EH (cell line): ENCODE data around the gene CHMP6.
"Not testable (repeated sequence)": the region's sequence is repeated elsewhere in the genome, so short reads cannot be mapped to it uniquely, and the experiment has no call there.

ENCODE experiments used
- DNase-seq: peaks from one replicate; pipeline ENCODE4 v3.0.0-alpha.2; 2015; ENCODE audit warnings: low read depth

Gene CHMP6

DNA sequence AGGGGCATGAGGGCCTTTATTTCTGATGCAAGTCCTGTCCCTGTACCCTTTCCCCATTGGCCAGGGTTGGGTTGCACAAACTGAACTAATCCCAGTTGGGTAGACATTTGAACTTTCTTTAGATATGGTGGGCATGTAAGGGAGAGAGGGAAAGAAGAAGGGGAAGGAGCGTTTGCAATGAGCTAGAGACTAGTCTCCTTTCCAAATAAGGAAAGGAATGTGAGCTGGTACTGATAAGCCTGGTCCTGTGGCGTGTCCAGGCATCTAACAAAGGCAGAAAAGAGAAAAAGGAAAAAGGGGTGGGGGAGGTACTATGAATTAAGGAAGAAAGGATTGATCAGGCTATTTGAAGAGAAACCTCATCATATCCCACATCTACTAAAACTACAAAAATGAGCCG lies 20.3 kb downstream of the CHMP6 start:
- peak; percentile 35 for DNase-seq

- DNase-seq: no peak
Measured at GRCh38 chr17:81012574-81013447, 21.2 kb downstream of the CHMP6 start.

GRCh38 chr17:81013642-81014041 lies 22.0 kb downstream of the CHMP6 start:
- no peak for DNase-seq

DNA sequence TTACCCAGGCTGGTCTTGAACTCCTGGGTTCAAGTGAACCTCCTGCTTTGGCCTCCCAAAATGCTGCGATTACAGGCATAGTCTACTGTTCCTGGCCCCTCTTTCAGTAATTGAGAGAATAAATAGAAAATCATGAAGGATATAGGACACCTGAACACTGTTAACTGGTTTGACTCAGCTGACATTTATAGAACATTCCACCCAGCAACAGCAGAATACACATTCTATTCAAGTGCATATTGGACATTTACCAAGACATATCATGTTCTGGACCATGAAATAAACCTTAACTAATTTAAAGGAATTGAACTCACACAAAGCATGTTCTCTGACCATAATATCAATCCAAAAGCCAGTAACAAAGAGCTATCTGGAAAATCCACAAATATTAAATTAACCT lies 23.5 kb downstream of the CHMP6 start:
- no peak for DNase-seq

- DNase-seq: no peak
Measured at GRCh38 chr17:81016575-81016974, 24.9 kb downstream of the CHMP6 start.

- DNase-seq: not testable (repeated sequence)
Measured at GRCh38 chr17:81017330-81017729, 25.7 kb downstream of the CHMP6 start.

- peak; percentile 74 for DNase-seq
Measured at GRCh38 chr17:81018044-81018802, 26.6 kb downstream of the CHMP6 start.

GRCh38 chr17:81019563-81020442 lies 28.2 kb downstream of the CHMP6 start:
- DNase-seq: no peak

GRCh38 chr17:81020443-81020766 lies 28.8 kb downstream of the CHMP6 start:
- DNase-seq: no peak

DNA sequence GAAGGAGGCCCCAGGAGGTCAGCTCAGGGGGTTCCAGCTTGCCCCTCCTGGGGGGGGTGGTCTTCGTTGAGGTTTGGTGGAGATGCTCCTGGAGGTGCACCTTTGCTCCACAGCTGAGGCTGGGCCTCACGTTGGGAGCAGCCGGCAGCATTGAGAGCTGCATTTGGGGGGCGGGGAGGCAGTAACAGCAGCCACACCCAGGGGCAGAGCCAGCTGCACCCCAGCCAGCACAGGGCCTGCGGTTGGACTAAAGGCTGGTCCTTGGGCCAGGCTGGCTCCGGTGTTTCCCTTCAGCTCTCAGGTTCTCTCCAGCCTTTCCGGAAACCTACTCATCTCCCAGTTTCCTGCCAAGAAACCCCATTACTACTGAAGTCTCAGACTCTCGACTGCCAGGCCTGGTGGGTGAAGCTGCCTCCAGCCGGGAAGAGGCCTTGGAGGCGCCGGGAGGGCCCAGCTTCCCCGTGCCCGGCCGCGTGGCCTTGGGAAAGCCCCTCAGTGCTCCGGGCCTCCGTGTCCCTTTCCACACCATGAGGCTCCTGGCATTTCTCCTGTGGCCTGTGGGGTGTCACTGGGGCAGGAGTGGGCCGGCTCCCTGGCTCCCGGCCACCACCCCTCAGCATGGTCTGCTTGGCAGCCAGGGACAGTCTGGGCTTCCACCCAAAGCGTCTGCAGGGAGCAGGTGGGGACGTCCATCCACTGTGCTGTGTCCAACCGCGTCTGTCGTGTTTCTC lies 29.3 kb downstream of the CHMP6 start:
- no peak for DNase-seq

DNA sequence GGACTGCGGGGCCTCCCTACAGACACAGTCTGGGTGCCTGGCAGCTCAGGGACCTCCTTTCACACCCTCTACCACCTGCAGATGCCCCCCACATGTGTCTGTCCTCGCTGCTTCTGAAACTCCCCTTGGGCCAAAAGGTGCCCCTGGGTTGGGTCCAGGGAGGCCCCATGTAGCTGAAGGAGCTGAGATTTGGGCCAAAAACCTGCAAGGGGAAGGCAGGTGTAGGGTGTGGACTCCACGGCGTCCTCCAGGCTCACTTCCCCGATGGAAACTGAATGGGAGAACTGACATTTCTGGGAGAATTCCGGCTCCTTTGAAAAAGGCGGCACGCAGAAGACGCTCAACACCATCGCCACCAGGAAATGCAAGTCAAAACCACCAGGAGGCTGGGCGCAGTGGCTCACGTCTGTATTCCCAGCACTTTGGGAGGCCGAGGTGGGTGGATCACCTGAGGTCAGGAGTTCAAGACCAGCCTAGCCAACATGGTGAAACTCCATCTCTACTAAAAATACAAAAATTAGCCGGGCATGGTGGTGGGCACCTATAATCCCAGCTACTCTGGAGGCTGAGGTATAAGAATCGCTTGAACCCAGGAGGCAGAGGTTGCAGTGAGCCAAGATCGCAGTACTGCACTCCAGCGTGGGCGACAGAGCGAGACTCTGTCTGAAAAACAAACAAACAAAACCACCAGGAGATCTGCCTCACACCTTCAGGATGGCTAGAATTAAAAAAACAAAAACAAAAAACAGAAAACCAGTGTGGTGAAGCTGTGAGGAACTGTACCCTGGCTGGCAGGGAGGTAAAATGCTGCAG lies 30.1 kb downstream of the CHMP6 start:
- DNase-seq: no peak

DNA sequence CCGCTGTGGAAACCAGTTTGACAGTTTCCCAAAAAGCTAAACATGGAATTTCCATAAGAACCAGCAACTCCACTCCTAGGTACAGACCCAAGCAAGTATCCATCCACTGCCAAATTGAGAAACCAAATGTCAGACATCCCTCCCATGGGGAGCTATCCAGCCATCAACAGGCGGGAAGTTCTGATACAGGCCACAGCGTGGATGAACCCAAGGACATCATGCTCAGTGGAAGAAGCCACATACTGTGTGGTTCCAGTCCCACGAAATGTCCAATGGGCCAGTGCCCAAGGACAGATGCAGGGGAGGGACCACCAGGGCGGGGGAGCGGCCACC lies 30.7 kb downstream of the CHMP6 start:
- DNase-seq: no peak

DNA sequence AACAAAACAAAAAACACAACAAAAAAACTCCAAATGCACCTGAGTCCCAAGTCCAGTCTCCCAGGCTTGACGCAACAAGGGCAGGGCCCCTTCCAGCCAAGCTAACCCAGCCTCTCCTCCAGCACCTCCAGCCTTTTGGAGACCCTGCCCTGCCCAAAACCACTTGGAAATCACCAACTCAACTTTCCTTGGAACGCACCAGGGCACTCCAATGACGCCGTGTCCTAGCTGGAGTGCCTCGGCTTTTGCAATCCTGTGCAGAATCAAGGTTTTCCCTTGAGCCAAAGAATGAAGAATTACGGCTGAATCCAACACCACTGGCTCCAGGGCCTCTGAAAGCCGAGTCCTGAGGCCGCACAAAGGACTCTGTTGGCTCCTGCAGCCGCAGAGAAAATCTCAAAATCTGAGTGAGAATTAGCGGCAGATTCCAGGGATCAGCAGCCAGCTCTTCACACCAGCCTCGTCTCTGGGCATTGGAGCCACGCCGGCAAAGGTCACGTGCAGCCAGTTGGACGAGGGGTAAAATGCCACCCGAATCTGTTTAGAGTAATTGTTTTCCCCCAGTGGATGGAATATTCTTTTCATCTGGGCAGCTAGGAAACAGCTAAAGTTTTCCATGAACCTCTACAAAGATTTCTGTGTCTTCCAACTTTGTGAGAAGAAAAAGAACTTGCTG lies 33.6 kb downstream of the CHMP6 start:
- no peak for DNase-seq

DNA sequence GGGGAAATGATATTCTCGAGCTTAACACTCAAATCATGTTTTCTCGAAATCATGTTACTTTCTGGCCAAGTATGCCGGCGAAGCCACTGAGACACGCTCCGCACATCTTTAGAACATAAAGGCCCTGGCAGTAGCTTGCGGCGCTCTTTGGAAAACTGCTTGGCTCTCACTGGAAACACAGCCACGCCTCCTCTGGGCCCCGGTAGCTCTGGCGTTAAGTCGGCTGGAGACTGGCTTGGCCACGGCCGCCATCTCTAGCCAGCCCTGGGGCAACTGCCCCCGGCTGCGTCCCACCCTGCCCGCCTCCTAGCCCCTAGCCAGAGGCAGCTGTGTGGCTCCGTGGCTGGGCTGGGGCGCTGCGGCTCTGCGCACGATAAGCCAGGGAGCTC lies 34.1 kb downstream of the CHMP6 start:
- DNase-seq: peak; percentile 32

DNA sequence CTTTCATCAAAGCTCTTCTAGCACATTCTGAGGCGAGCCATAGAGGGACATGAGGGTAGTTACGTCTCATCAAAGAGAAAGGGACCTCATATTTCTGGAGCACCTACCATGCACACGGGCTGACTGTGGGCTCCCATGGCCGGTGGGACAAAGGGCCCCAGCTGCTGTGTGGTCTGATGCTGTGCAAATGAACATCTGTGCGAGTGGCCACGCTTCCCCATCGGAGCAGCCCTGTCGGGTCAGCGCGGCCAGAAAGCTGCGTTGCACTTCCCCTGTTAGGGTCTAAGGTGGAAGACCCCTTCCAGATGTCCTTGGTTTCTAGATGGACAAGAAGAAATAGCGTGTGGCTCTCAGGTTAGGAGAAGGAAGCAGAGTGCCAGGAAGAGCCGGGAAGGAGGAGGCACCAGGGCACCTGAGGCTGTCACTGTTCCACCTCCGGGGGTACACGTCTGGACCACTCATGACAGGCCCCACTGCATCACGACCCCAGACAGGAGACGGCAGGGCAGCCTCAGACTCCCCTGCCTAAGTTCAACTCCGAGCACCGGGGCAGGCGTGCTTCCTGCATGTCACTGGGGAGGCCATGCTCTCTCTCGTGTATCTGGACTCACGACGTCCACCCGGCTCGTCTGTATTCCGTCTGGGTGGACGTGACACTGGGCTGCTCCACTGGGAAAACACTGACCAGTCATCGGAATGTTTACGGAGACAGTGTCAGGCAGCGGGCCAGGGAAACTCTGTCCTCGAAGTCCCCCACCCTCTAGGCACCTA lies 34.8 kb downstream of the CHMP6 start:
- DNase-seq: peak; percentile 49

DNA sequence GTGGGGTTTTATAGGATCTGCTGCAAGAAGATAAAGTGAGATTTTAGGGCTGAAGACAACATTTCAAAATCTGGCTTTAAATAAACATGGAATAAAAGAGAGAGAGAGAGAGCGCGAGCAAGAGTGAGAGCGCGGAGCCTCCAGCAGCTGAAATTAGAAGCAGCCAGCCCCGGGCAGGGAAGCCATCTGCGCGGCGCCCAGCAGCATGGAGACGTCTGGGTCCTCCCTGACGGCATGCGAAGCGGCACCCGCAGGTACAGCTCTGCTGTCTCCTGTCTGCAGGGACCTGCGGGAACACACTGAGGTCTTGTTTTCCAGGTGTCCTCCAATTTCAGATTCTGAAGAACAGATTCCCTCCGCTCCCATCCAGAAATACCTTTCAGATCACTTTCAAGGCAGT lies 35.4 kb downstream of the CHMP6 start:
- no peak for DNase-seq

GRCh38 chr17:81027591-81028505 lies 36.2 kb downstream of the CHMP6 start:
- DNase-seq: no peak

GRCh38 chr17:81028506-81028858 lies 36.8 kb downstream of the CHMP6 start:
- DNase-seq: no peak

- no peak for DNase-seq
Measured at GRCh38 chr17:81029859-81030258, 38.2 kb downstream of the CHMP6 start.
